DND-41 (cell line): ENCODE data around the gene TESPA1.

ENCODE experiments used
- EZH2 ChIP-seq: IDR thresholded peaks from 3 replicates; pipeline ENCODE4 v1.6.1; 2012; ENCODE audit warnings: borderline replicate concordance, low read depth, mild to moderate bottlenecking, moderate library complexity, low read length, inconsistent platforms; ENCODE audit not compliant: severe bottlenecking
- TF ChIP-seq, protein P1 (sequence below): IDR thresholded peaks from 2 replicates; pipeline ENCODE4 v1.5.1; 2012; ENCODE audit warnings: borderline replicate concordance, low read length, moderate library complexity, mild to moderate bottlenecking; ENCODE audit not compliant: poor library complexity, severe bottlenecking; ENCODE audit errors: extremely low read depth

- TF ChIP-seq, protein P1, sequence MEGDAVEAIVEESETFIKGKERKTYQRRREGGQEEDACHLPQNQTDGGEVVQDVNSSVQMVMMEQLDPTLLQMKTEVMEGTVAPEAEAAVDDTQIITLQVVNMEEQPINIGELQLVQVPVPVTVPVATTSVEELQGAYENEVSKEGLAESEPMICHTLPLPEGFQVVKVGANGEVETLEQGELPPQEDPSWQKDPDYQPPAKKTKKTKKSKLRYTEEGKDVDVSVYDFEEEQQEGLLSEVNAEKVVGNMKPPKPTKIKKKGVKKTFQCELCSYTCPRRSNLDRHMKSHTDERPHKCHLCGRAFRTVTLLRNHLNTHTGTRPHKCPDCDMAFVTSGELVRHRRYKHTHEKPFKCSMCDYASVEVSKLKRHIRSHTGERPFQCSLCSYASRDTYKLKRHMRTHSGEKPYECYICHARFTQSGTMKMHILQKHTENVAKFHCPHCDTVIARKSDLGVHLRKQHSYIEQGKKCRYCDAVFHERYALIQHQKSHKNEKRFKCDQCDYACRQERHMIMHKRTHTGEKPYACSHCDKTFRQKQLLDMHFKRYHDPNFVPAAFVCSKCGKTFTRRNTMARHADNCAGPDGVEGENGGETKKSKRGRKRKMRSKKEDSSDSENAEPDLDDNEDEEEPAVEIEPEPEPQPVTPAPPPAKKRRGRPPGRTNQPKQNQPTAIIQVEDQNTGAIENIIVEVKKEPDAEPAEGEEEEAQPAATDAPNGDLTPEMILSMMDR = no peak
- no peak for TF ChIP-seq EZH2
These were observed 40.0 kb upstream of the TESPA1 start for GRCh38 chr12:55024575-55024974.
